ENCODE measurements around the gene MNT. TPM values are rescaled to one million over a fixed set of nuclear protein-coding genes. Genes with fewer than 3 reads are reported as not detected.

The MNT gene
- total and polyA plus RNA-seq, 5 donors from 2014 or later = 0.50 to 93.4 (median 1.1) TPM

DNA sequence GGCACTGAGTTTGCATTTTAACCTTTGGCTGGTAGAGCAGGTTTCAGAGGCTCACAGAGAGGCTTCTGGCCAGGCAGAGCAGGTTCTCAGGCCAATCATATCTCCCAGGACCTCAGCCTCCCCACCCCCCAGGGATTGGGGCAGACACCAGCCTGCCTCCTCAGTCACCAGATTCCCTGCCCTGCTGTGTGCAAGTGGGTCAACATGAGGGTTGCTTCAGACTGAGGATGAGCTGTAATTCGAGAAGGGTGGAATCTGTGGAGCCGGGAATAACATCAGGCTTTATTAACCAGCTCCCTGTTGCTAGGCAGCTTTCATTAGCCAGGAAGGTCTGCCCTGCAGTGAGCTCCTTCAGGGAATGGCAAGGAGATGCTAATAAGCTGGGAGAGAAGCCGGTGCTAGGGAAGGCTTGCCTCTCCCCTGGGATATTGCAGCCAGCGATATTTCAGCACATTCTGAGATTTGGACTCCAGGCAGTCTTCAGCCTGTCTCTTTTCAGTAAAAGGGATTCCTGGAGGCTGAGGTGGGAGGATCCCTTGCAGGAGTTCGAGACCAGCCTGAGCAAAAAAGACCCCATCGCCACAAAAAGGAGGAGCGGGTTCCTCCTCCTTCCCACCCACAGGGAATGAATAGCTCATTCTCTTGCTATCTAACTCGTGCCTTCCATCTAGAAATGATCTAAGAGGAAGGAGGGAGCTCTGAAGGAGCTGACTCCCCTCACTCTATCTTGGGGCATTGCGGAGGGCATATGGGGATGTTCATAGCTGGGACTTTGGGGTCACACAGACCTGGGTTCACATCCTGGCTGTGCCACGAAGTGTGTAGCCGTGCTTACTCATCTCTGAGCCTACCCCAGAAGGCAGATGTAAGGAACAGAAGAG is 52.8 kb downstream of the MNT start:
- no peaks in the 10 kb centered on the region for H3K36me3 Mint-ChIP-seq
- DNase-seq (no peak), ATAC-seq (ENCODE audit: low read depth in 2 of 2) (no peak)
- peaks cover 0 to 8% (median 1%) of the 10 kb centered on the region in 4 donors for H3K4me1 Mint-ChIP-seq
- no peaks in the 10 kb centered on the region for H3K9me3 Mint-ChIP-seq
- no peak overlapping the region for H3K4me3 Mint-ChIP-seq
- Histone ChIP-seq H3K4me3 (ENCODE audit: low read depth, low read length) (no peak overlapping the region), H3K27ac (ENCODE audit: insufficient read depth, low read length, poor library complexity, severe bottlenecking) (no peak overlapping the region), H3K36me3 (ENCODE audit: control insufficient read depth, insufficient read depth, low read length) (peaks cover 12% of the 10 kb centered on the region), H3K9me3 (ENCODE audit: control insufficient read depth in 2 of 2, low read length in 2 of 2) (no peaks in the 10 kb centered on the region), H3K27me3 (ENCODE audit: control insufficient read depth, insufficient read depth, low read length) (no peaks in the 10 kb centered on the region), H3K4me1 (ENCODE audit: control insufficient read depth, insufficient read depth, low read length, poor library complexity, severe bottlenecking) (peaks cover 2% of the 10 kb centered on the region)
- no peaks in the 10 kb centered on the region for H3K27me3 Mint-ChIP-seq
- H3K27ac Mint-ChIP-seq = no peak overlapping the region

DNA sequence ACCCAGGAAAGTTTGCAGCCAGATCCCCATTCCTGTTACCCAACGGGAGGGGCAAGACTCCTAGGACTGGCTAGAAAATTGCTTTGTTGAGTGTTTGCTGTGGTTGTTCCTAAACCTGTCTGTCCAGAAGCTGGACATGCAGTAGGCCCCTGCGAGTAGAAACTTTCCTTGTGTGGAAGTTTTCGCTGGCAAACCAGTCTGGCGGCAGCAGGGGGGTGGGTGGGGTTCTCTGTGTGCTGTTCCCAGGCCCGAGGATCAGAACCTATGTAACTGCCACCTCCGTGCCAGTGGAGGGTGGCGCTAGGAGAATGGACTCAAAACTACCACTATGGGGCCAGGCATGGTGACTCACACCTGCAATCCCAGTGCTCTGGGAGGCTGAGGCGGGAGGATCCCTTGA is 54.4 kb downstream of the MNT start:
- Mint-ChIP-seq H3K4me1 (peaks cover 0 to 8% (median under 1%) of the 10 kb centered on the region in 4 donors), H3K9me3 (no peaks in the 10 kb centered on the region), H3K4me3 (no peak overlapping the region), H3K36me3 (peaks cover 4% of the 10 kb centered on the region), H3K27ac (no peak overlapping the region), H3K27me3 (no peaks in the 10 kb centered on the region)
- DNase-seq (no peak), ATAC-seq (ENCODE audit: low read depth in 2 of 2) (no peak)
- Histone ChIP-seq H3K36me3 (ENCODE audit: control insufficient read depth, insufficient read depth, low read length) (peaks cover 16% of the 10 kb centered on the region), H3K4me1 (ENCODE audit: control insufficient read depth, insufficient read depth, low read length, poor library complexity, severe bottlenecking) (no peaks in the 10 kb centered on the region), H3K9me3 (ENCODE audit: control insufficient read depth in 2 of 2, low read length in 2 of 2) (no peaks in the 10 kb centered on the region), H3K4me3 (ENCODE audit: low read depth, low read length) (no peak overlapping the region), H3K27me3 (ENCODE audit: control insufficient read depth, insufficient read depth, low read length) (no peaks in the 10 kb centered on the region), H3K27ac (ENCODE audit: insufficient read depth, low read length, poor library complexity, severe bottlenecking) (no peak overlapping the region)

- H3K27me3 Mint-ChIP-seq = no peaks in the 10 kb centered on the region
- no peaks in the 10 kb centered on the region for H3K27me3 ChIP-seq (ENCODE audit: control insufficient read depth, insufficient read depth, low read length)
- no peak for ATAC-seq (ENCODE audit: low read depth in 2 of 2)
Measured at GRCh38 chr17:2344528-2344927, 56.3 kb downstream of the MNT start.

DNA sequence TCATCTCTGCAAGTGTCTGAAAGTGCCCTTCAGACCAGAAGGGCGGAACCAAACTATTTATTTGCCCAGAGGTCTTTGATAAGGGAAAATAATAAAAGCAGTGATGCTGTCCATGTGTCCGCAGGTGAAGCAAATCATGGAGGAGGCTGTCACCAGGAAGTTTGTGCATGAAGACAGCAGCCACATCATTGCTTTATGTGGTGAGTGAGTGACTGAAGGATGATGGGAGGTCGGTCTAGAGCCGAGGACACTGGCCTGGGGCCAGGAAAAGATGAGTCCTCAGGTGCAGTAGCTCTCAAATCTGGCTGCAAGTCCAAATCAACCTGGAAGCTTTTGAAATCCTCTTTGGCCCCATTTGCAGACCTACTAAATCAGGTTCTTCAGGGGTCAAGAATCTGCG is 57.4 kb downstream of the MNT start:
- no peak overlapping the region for H3K4me3 Mint-ChIP-seq
- H3K27me3 Mint-ChIP-seq = no peaks in the 10 kb centered on the region
- H3K9me3 Mint-ChIP-seq = no peaks in the 10 kb centered on the region

More at GRCh38 chr17:2344528-2344927, 56.3 kb downstream of the MNT start:
- H3K4me3 Mint-ChIP-seq = peak overlapping the region in 1 of 4 donors; percentile 52
- H3K36me3 Mint-ChIP-seq = peaks cover 4% of the 10 kb centered on the region
- Histone ChIP-seq H3K4me1 (ENCODE audit: control insufficient read depth, insufficient read depth, low read length, poor library complexity, severe bottlenecking) (no peaks in the 10 kb centered on the region), H3K9me3 (ENCODE audit: control insufficient read depth in 2 of 2, low read length in 2 of 2) (no peaks in the 10 kb centered on the region), H3K27ac (ENCODE audit: insufficient read depth, low read length, poor library complexity, severe bottlenecking) (no peak overlapping the region), H3K4me3 (ENCODE audit: low read depth, low read length) (no peak overlapping the region), H3K36me3 (ENCODE audit: control insufficient read depth, insufficient read depth, low read length) (peaks cover 17% of the 10 kb centered on the region)
- H3K27ac Mint-ChIP-seq = no peak overlapping the region
- peaks cover 0 to 13% (median 3%) of the 10 kb centered on the region in 4 donors for H3K4me1 Mint-ChIP-seq
- DNase-seq = no peak
- no peaks in the 10 kb centered on the region for H3K9me3 Mint-ChIP-seq

GRCh38 chr17:2338315-2338657 is 62.6 kb downstream of the MNT start:
- Mint-ChIP-seq H3K9me3 (no peaks in the 10 kb centered on the region), H3K4me1 (peaks cover 11 to 44% (median 18%) of the 10 kb centered on the region in 4 donors), H3K27ac (peak overlapping the region; percentile 74 to 95 (median 92)), H3K36me3 (peaks cover 11% of the 10 kb centered on the region), H3K4me3 (peak overlapping the region; percentile 84 to 97 (median 88)), H3K27me3 (no peaks in the 10 kb centered on the region)
- no peaks in the 10 kb centered on the region for H3K9me3 ChIP-seq (ENCODE audit: control insufficient read depth in 2 of 2, low read length in 2 of 2)
- peak overlapping the region; percentile 79 for H3K27ac ChIP-seq (ENCODE audit: insufficient read depth, low read length, poor library complexity, severe bottlenecking)
- H3K36me3 ChIP-seq (ENCODE audit: control insufficient read depth, insufficient read depth, low read length) = peaks cover 25% of the 10 kb centered on the region
- no peak for ATAC-seq (ENCODE audit: low read depth in 2 of 2)
- H3K4me3 ChIP-seq (ENCODE audit: low read depth, low read length) = peak overlapping the region; percentile 58
- no peaks in the 10 kb centered on the region for H3K27me3 ChIP-seq (ENCODE audit: control insufficient read depth, insufficient read depth, low read length)
- H3K4me1 ChIP-seq (ENCODE audit: control insufficient read depth, insufficient read depth, low read length, poor library complexity, severe bottlenecking) = peaks cover 19% of the 10 kb centered on the region
- no peak for DNase-seq

More for the DNA sequence above, 57.4 kb downstream of the MNT start:
- Mint-ChIP-seq H3K4me1 (peaks cover 3 to 19% (median 4%) of the 10 kb centered on the region in 4 donors), H3K27ac (no peak overlapping the region), H3K36me3 (peaks cover 4% of the 10 kb centered on the region)
- no peak overlapping the region for H3K27ac ChIP-seq (ENCODE audit: insufficient read depth, low read length, poor library complexity, severe bottlenecking)
- no peaks in the 10 kb centered on the region for H3K4me1 ChIP-seq (ENCODE audit: control insufficient read depth, insufficient read depth, low read length, poor library complexity, severe bottlenecking)
- H3K9me3 ChIP-seq (ENCODE audit: control insufficient read depth in 2 of 2, low read length in 2 of 2) = no peaks in the 10 kb centered on the region
- DNase-seq = no peak
- peaks cover 15% of the 10 kb centered on the region for H3K36me3 ChIP-seq (ENCODE audit: control insufficient read depth, insufficient read depth, low read length)
- ATAC-seq (ENCODE audit: low read depth in 2 of 2) = no peak
- no peak overlapping the region for H3K4me3 ChIP-seq (ENCODE audit: low read depth, low read length)
- no peaks in the 10 kb centered on the region for H3K27me3 ChIP-seq (ENCODE audit: control insufficient read depth, insufficient read depth, low read length)

GRCh38 chr17:2337544-2338314 is 63.1 kb downstream of the MNT start:
- peak; percentile 45 to 63 (median 51) for DNase-seq
- no peaks in the 10 kb centered on the region for H3K27me3 ChIP-seq (ENCODE audit: control insufficient read depth, insufficient read depth, low read length)
- Mint-ChIP-seq H3K27ac (peak overlapping the region in 2 of 3 donors; percentile 92 to 95), H3K27me3 (no peaks in the 10 kb centered on the region), H3K36me3 (peaks cover 11% of the 10 kb centered on the region), H3K4me3 (peak overlapping the region; percentile 84 to 99 (median 92)), H3K9me3 (no peaks in the 10 kb centered on the region), H3K4me1 (peaks cover 11 to 41% (median 18%) of the 10 kb centered on the region in 4 donors)
- H3K36me3 ChIP-seq (ENCODE audit: control insufficient read depth, insufficient read depth, low read length) = peaks cover 30% of the 10 kb centered on the region
- H3K27ac ChIP-seq (ENCODE audit: insufficient read depth, low read length, poor library complexity, severe bottlenecking) = peak overlapping the region; percentile 79
- peak overlapping the region; percentile 58 for H3K4me3 ChIP-seq (ENCODE audit: low read depth, low read length)
- peaks cover 19% of the 10 kb centered on the region for H3K4me1 ChIP-seq (ENCODE audit: control insufficient read depth, insufficient read depth, low read length, poor library complexity, severe bottlenecking)
- no peaks in the 10 kb centered on the region for H3K9me3 ChIP-seq (ENCODE audit: control insufficient read depth in 2 of 2, low read length in 2 of 2)
- ATAC-seq (ENCODE audit: low read depth in 2 of 2) = peak; percentile 9 to 18

DNA sequence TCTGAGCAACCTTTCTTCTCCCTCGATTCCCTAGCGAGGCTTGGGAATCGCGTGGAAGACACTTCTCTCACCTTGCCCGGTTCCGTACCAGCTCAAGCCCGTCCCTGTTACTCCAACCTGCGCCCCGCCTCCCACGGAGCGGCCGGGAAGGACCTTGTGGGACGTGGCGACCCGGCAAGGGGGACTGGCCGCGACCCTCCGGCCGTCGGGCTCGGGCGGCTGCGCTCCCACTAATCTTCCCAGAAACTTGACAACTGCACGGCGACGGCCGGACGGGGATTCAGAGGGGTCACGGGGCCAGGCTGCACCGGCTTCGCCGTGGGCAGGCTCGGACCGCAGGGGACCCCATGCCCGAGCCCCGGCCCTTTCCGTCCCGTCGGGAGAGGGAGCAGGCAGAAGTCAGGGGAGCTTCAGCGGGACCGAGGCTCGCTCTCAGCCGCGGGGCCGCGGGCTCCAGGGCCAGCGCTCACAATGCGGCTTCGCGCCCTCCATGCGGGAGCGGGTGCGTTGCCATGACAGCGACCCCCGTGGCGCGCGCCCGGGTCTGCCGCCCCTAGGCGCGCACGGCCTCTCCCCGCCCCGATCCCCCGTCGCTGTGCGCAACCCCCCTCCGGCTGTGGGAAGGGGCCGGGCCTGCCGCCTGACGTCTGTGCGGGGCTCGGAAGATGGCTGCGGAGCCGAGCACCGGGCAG is 63.9 kb downstream of the MNT start, which contains the start of gene SGSM2:
Gene SGSM2 (plus strand): TSS at position 650 of the 692 bp plus-strand sequence. CDS start 188 bp downstream, outside the sequence.
- DNase-seq (peak; percentile 69 to 75 (median 71)), ATAC-seq (ENCODE audit: low read depth in 2 of 2) (peak; percentile 56 to 59)
- peaks cover 11 to 36% (median 18%) of the 10 kb centered on the region in 4 donors for H3K4me1 Mint-ChIP-seq
- Histone ChIP-seq H3K4me3 (ENCODE audit: low read depth, low read length) (peak within 1 kb of the TSS; percentile 93), H3K4me1 (ENCODE audit: control insufficient read depth, insufficient read depth, low read length, poor library complexity, severe bottlenecking) (peaks cover 19% of the 10 kb centered on the region), H3K36me3 (ENCODE audit: control insufficient read depth, insufficient read depth, low read length) (peaks cover 36% of the 10 kb centered on the region), H3K9me3 (ENCODE audit: control insufficient read depth in 2 of 2, low read length in 2 of 2) (no peaks in the 10 kb centered on the region), H3K27me3 (ENCODE audit: control insufficient read depth, insufficient read depth, low read length) (no peaks in the 10 kb centered on the region), H3K27ac (ENCODE audit: insufficient read depth, low read length, poor library complexity, severe bottlenecking) (peak within 1 kb of the TSS; percentile 79)
- H3K27ac Mint-ChIP-seq = peak within 1 kb of the TSS; percentile 95 to 97 (median 97)
- H3K36me3 Mint-ChIP-seq = peaks cover 11% of the 10 kb centered on the region
- H3K4me3 Mint-ChIP-seq = peak within 1 kb of the TSS; percentile 84 to 99 (median 98)
- H3K27me3 Mint-ChIP-seq = no peaks in the 10 kb centered on the region
- H3K9me3 Mint-ChIP-seq = no peaks in the 10 kb centered on the region
